Transverse colon (tissue), 4 donors: ENCODE data around the gene ZBTB16. TPM values are rescaled to one million over a fixed set of nuclear protein-coding genes. Genes with fewer than 3 reads are reported as not detected.

Experiments
- DNase-seq: peaks from one replicate; pipeline ENCODE4 v3.0.0-alpha.2; 2019
- H3K27ac ChIP-seq, 4 donors: fragments of 200-600 bp; sonication (generic); 2 replicates each; pipeline ENCODE4 v1.5.1; 2016 to 2018; ENCODE audit warnings: inconsistent platforms in 4 of 4
- H3K27me3 ChIP-seq: fragments of 200-600 bp; sonication (generic); 2 replicates; pipeline ENCODE4 v1.5.1; 2017; ENCODE audit warnings: inconsistent platforms
- H3K36me3 ChIP-seq, 4 donors: fragments of 200-600 bp; sonication (generic); 2 replicates each; pipeline ENCODE4 v1.5.1; 2017 to 2019; ENCODE audit warnings: inconsistent platforms in 4 of 4
- H3K4me1 ChIP-seq, 4 donors: fragments of 200-600 bp; sonication (generic); 2 replicates each; pipeline ENCODE4 v1.5.1; 2017 to 2020; ENCODE audit warnings: inconsistent platforms in 4 of 4
- H3K4me3 ChIP-seq, 4 donors: fragments of 200-600 bp; sonication (generic); 1 replicate in 1 of 4; 2 replicates in 3 of 4; pipeline versions ENCODE4 v1.5.1 to v1.6.1; 2017 to 2019; ENCODE audit warnings: inconsistent platforms in 4 of 4
- H3K9me3 ChIP-seq, 2 donors: fragments of 200-600 bp; sonication (generic); 2 replicates each; pipeline ENCODE4 v1.5.1; 2017 to 2019; ENCODE audit warnings: inconsistent platforms in 2 of 2
- CTCF ChIP-seq, 5 experiments: fragments of 200-600 bp in 3 of 5; fragments of 450-650 bp in 2 of 5; sonication (generic) in 3 of 5; IDR thresholded peaks; 1 replicate in 2 of 5; 2 replicates in 3 of 5; pipeline ENCODE4 v1.5.1; 2016 to 2017; ENCODE audit warnings: antibody characterized with exemption in 5 of 5, inconsistent platforms in 3 of 5, mild to moderate bottlenecking in 2 of 5, moderate library complexity in 1 of 5
- EP300 ChIP-seq: sonication (generic); formaldehyde crosslinking; IDR thresholded peaks from one replicate; pipeline ENCODE4 v1.6.1; 2017; ENCODE audit warnings: antibody characterized with exemption, low read depth
- POLR2A ChIP-seq: fragments of 450-650 bp; IDR thresholded peaks from one replicate; pipeline ENCODE4 v1.6.1; 2016; ENCODE audit warnings: antibody characterized with exemption, mild to moderate bottlenecking, moderate library complexity
- POLR2AphosphoS5 ChIP-seq, 3 donors: sonication (generic); formaldehyde crosslinking; IDR thresholded peaks; one replicate each; pipeline ENCODE4 v1.6.1; 2016; ENCODE audit warnings: antibody characterized with exemption in 3 of 3
- WGBS, 2 donors: methylation state at CpG; one replicate each; pipeline ENCODE4 v1.1.5; 2018; ENCODE audit warnings: low coverage in 1 of 2; 5-methylcytosine and 5-hydroxymethylcytosine counted together
- in situ Hi-C, 4 donors: fragments of 200-750 bp; cut with MboI; loops; one replicate each; pipeline versions ENCODE4 v1.15.0 to v1.15.1; 2017; ENCODE audit warnings: low sequenced_read_pairs in 3 of 4, low pct_ligation_motif_present in 1 of 4, low pct_unique_long_range_greater_than_20kb in 1 of 4
- intact Hi-C: fragments of 100-400 bp; cut with DNase I; formaldehyde crosslinking; loops from one replicate; pipeline ENCODE4 v1.15.1; 2023; ENCODE audit warnings: low total_unique reads
- total RNA-seq, 4 donors: library from RNA; depleted of rRNA; stranded (reverse); fragments of >200 nt; gene quantifications; one replicate each; pipeline ENCODE4 v1.1.0, GENCODE V29; 2016

Gene ZBTB16
- total RNA-seq, 4 donors from 2014 or later = 108 to 271 (median 155) TPM

DNA sequence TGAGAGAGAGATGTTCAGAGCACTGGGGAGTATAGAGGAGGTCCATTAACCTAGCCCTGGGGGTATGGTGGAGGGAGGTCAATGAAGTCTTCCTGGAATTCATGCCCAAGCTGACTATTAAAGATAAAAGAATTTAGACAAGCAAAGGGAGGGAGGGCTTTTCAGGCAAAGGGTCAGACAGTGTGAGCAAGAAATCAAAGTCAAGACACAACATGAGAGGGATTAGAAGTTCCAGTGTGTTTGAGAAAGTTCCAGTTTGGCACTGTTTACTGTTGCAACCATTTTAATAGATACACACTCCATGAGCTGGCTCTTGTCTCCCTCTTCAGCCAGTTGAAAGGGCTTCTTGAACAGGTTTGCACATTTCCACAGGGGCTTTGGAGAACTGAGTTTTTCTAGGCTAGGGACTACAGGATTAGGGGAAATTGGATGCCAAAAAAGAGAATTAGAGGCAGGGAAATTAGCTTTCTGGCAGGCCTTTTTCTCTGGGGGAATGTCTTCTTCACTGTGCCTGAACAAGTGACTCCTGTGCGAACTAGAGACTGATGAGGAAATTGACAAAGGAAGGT lies 222.0 kb downstream of the ZBTB16 start:
- peak overlapping the region in 1 of 4 donors; percentile 21 for H3K27ac ChIP-seq
- in situ Hi-C loops = no loop called here

GRCh38 chr11:114282488-114282887 lies 223.0 kb downstream of the ZBTB16 start:
- H3K27ac ChIP-seq = no peak overlapping the region
- WGBS, 2 donors = 91% methylated on average over 3 of the region's 3 CpGs; no CpG with 5 or more reads in 1 of the 2 donors
- in situ Hi-C loops = no loop called here
- intact Hi-C loops = loop anchor here (5.0 kb wide), 1 partner anchor 480 kb away; no protein-coding TSS in a partner anchor
- peaks cover 0 to 15% (median 3%) of the 10 kb centered on the region in 4 donors for H3K4me1 ChIP-seq
- H3K36me3 ChIP-seq = no peaks in the 10 kb centered on the region
- TF ChIP-seq CTCF (IDR thresholded peaks at IDR 0.05) = no peak
- TF ChIP-seq EP300 = no peak
- TF ChIP-seq POLR2AphosphoS5 (IDR thresholded peaks at IDR 0.05) = no peak
- no peak for TF ChIP-seq POLR2A
- H3K9me3 ChIP-seq = no peaks in the 10 kb centered on the region
- H3K4me3 ChIP-seq = no peak overlapping the region
- no peaks in the 10 kb centered on the region for H3K27me3 ChIP-seq
- DNase-seq = no peak

More for the DNA sequence above, 222.0 kb downstream of the ZBTB16 start:
- Histone ChIP-seq H3K4me1 (peaks cover 0 to 15% (median 3%) of the 10 kb centered on the region in 4 donors), H3K4me3 (no peak overlapping the region), H3K36me3 (no peaks in the 10 kb centered on the region), H3K27me3 (no peaks in the 10 kb centered on the region), H3K9me3 (no peaks in the 10 kb centered on the region)
- 97% methylated on average over 1 of the region's 1 CpG; no CpG with 5 or more reads in 1 of the 2 donors for whole genome bisulfite sequencing, 2 donors
- TF ChIP-seq POLR2A (no peak), EP300 (no peak), POLR2AphosphoS5 (IDR thresholded peaks at IDR 0.05) (no peak), CTCF (IDR thresholded peaks at IDR 0.05) (no peak)
- intact Hi-C loops = loop anchor here (5.0 kb wide), 1 partner anchor 481 kb away; no protein-coding TSS in a partner anchor
- no peak for DNase-seq

GRCh38 chr11:114283422-114283821 lies 223.9 kb downstream of the ZBTB16 start:
- DNase-seq = no peak
- no peaks in the 10 kb centered on the region for H3K27me3 ChIP-seq
- no peaks in the 10 kb centered on the region for H3K36me3 ChIP-seq
- in situ Hi-C loops = no loop called here
- H3K4me3 ChIP-seq = no peak overlapping the region
- H3K4me1 ChIP-seq = peaks cover 0 to 15% (median 3%) of the 10 kb centered on the region in 4 donors
- TF ChIP-seq POLR2AphosphoS5 (IDR thresholded peaks at IDR 0.05) (no peak), CTCF (IDR thresholded peaks at IDR 0.05) (no peak), EP300 (no peak)
- WGBS, 2 donors = 88 to 92% methylated on average over 3 of the region's 3 CpGs
- no peak overlapping the region for H3K27ac ChIP-seq
- H3K9me3 ChIP-seq = no peaks in the 10 kb centered on the region
- intact Hi-C loops = loop anchor here (5.0 kb wide), 1 partner anchor 479 kb away; no protein-coding TSS in a partner anchor

DNA sequence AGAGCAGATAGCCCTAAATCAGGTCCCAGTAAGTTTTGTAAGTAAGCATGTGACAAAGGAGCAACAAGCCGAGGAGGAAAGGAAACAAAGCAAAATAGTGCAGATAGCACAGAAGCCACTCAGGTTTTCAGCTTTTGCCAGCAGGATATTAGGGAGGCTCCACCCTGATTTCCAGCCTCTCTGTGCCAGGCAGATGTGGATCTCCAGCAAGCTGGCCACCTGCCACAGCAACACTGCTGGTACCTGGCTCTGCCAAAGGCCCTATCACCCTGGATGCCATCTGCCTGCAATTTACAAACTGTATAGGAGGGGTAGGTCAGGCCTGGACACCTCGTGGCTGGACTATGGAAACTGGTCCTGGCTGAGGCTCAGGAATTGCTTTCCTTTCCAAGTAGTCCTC lies 224.5 kb downstream of the ZBTB16 start:
- peaks cover 0 to 15% (median 3%) of the 10 kb centered on the region in 4 donors for H3K4me1 ChIP-seq
- H3K36me3 ChIP-seq = no peaks in the 10 kb centered on the region
- intact Hi-C loops (loop anchor here (5.0 kb wide), 1 partner anchor 478 kb away; no protein-coding TSS in a partner anchor), in situ Hi-C loops (no loop called here)
- H3K4me3 ChIP-seq = no peak overlapping the region
- no peaks in the 10 kb centered on the region for H3K27me3 ChIP-seq
- no peak overlapping the region for H3K27ac ChIP-seq
- peak; percentile 25 for DNase-seq
- no peaks in the 10 kb centered on the region for H3K9me3 ChIP-seq
- no peak for TF ChIP-seq POLR2AphosphoS5 (IDR thresholded peaks at IDR 0.05)
- TF ChIP-seq CTCF (IDR thresholded peaks at IDR 0.05) = no peak
- TF ChIP-seq POLR2A = no peak
- TF ChIP-seq EP300 = no peak
- WGBS, 2 donors = 29% methylated on average over 2 of the region's 2 CpGs; no CpG with 5 or more reads in 1 of the 2 donors
